Fibroblast of lung (primary cell): ENCODE data around the gene BTG1. TPM values are rescaled to one million over a fixed set of nuclear protein-coding genes. Genes with fewer than 3 reads are reported as not detected.

Experiments
- DNase-seq, 2 donors: peaks; one replicate each; pipeline versions ENCODE4 v3.0.0 to v3.0.0-alpha.2; 2010; ENCODE audit warnings: low read depth in 2 of 2
- H2AFZ ChIP-seq: 2 replicates; pipeline ENCODE4 v1.5.1; 2012; ENCODE audit warnings: low read length, control low read depth, inconsistent platforms
- H3K27ac ChIP-seq: 2 replicates; pipeline ENCODE4 v1.5.1; 2011; ENCODE audit warnings: low read length, control low read depth; ENCODE audit not compliant: insufficient read depth
- H3K27me3 ChIP-seq: 2 replicates; pipeline ENCODE4 v1.5.1; 2011; ENCODE audit warnings: mild to moderate bottlenecking, low read length; ENCODE audit not compliant: control insufficient read depth, insufficient read depth
- H3K36me3 ChIP-seq: 2 replicates; pipeline ENCODE4 v1.5.1; 2011; ENCODE audit warnings: low read length; ENCODE audit not compliant: control insufficient read depth, insufficient read depth
- H3K4me1 ChIP-seq: 2 replicates; pipeline ENCODE4 v1.5.1; 2011; ENCODE audit warnings: low read length; ENCODE audit not compliant: control insufficient read depth, insufficient read depth; ENCODE audit errors: extremely low read depth
- H3K4me2 ChIP-seq: 2 replicates; pipeline ENCODE4 v1.5.1; 2011; ENCODE audit warnings: low read length, control low read depth; ENCODE audit not compliant: insufficient read depth; ENCODE audit errors: extremely low read depth
- H3K4me3 ChIP-seq, 4 experiments: fragments of 200-600 bp in 1 of 4; sonication (generic) in 1 of 4; replicated peaks in 1 of 4; 2 replicates each; pipeline ENCODE4 v1.5.1; 2011 to 2016; ENCODE audit warnings: low read length in 4 of 4, low read depth in 3 of 4, mild to moderate bottlenecking in 3 of 4, control low read depth in 2 of 4, inconsistent platforms in 1 of 4, mixed read lengths in 1 of 4; ENCODE audit not compliant: insufficient read depth in 1 of 4; ENCODE audit errors: control extremely low read depth in 1 of 4
- H3K79me2 ChIP-seq: 2 replicates; pipeline ENCODE4 v1.5.1; 2012; ENCODE audit warnings: mild to moderate bottlenecking, low read length, inconsistent platforms; ENCODE audit not compliant: control insufficient read depth, insufficient read depth
- H3K9ac ChIP-seq: 2 replicates; pipeline ENCODE4 v1.5.1; 2011; ENCODE audit warnings: mild to moderate bottlenecking, low read length, control low read depth; ENCODE audit not compliant: insufficient read depth
- H3K9me3 ChIP-seq: 2 replicates; pipeline ENCODE4 v1.5.1; 2012; ENCODE audit warnings: low read depth, low read length; ENCODE audit not compliant: control insufficient read depth, insufficient read depth
- H4K20me1 ChIP-seq: 2 replicates; pipeline ENCODE4 v1.5.1; 2011; ENCODE audit warnings: low read length; ENCODE audit not compliant: control insufficient read depth, insufficient read depth; ENCODE audit errors: extremely low read depth
- EZH2 ChIP-seq: IDR thresholded peaks from 2 replicates; pipeline ENCODE4 v1.5.1; 2012; ENCODE audit warnings: low read length, control low read depth, mild to moderate bottlenecking; ENCODE audit errors: missing control alignments
- polyA plus RNA-seq, 2 donors: library from polyadenylated mRNA; depleted of rRNA in 1 of 2; stranded (reverse) in 1 of 2; unstranded in 1 of 2; fragments of >200 nt; gene quantifications; 2 replicates each; pipeline ENCODE4 v1.2.1, GENCODE V29; 2011 to 2012; ENCODE audit warnings: missing spikeins in 1 of 2
- total RNA-seq: library from RNA; depleted of rRNA; stranded (reverse); fragments of >200 nt; gene quantifications from 2 replicates; pipeline ENCODE4 v1.2.1, GENCODE V29; 2014
- TF ChIP-seq, protein P1 (sequence below), 2 donors: IDR thresholded peaks in 1 of 2; conservative IDR thresholded peaks in 1 of 2; 1 replicate in 1 of 2; 2 replicates in 1 of 2; pipeline ENCODE4 v1.5.1; 2011 to 2012; ENCODE audit warnings: low read length in 2 of 2, control low read depth in 1 of 2, inconsistent platforms in 1 of 2, low read depth in 1 of 2, mild to moderate bottlenecking in 1 of 2

BTG1 gene
- total and polyA plus RNA-seq, 2 donors (not counting 1 experiment from before 2014, with no cell fraction given): 18.2 to 23.1 TPM

DNA sequence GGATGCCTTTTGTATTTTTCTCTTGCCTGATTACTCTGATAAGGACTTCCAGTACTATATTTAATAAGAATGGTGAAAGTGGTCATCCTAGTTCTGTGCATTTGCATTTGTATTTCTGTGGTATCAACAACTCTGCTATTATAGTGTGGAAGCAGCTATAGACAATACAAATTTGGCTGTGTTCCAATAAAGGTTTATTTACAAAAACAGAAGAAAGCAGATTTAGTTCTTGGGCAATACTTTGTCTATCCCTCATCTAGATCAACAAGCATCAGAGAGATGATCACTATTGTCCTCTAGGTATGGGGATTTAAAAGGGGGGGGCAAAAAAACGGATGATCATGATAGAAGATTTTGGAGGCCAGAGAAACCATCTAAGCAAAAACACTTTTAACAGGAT lies 19.1 kb upstream of the BTG1 start:
- H2AFZ ChIP-seq: no peak overlapping the region
- H3K4me2 ChIP-seq: no peak overlapping the region
- TF ChIP-seq, protein P1, sequence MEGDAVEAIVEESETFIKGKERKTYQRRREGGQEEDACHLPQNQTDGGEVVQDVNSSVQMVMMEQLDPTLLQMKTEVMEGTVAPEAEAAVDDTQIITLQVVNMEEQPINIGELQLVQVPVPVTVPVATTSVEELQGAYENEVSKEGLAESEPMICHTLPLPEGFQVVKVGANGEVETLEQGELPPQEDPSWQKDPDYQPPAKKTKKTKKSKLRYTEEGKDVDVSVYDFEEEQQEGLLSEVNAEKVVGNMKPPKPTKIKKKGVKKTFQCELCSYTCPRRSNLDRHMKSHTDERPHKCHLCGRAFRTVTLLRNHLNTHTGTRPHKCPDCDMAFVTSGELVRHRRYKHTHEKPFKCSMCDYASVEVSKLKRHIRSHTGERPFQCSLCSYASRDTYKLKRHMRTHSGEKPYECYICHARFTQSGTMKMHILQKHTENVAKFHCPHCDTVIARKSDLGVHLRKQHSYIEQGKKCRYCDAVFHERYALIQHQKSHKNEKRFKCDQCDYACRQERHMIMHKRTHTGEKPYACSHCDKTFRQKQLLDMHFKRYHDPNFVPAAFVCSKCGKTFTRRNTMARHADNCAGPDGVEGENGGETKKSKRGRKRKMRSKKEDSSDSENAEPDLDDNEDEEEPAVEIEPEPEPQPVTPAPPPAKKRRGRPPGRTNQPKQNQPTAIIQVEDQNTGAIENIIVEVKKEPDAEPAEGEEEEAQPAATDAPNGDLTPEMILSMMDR (conservative IDR thresholded peaks at IDR 0.05 in 1 of 2, IDR thresholded peaks at IDR 0.05 in 1 of 2; ENCODE audit: low read depth in 1 of 2, low read length in 2 of 2): no peak
- TF ChIP-seq EZH2: no peak
- H3K9ac ChIP-seq: no peak overlapping the region
- DNase-seq: no peak
- no peaks in the 10 kb centered on the region for H4K20me1 ChIP-seq
- no peaks in the 10 kb centered on the region for H3K9me3 ChIP-seq
- H3K36me3 ChIP-seq: no peaks in the 10 kb centered on the region
- H3K4me3 ChIP-seq: no peak overlapping the region
- no peaks in the 10 kb centered on the region for H3K79me2 ChIP-seq
- no peaks in the 10 kb centered on the region for H3K27me3 ChIP-seq
- no peak overlapping the region for H3K27ac ChIP-seq
- no peaks in the 10 kb centered on the region for H3K4me1 ChIP-seq

DNA sequence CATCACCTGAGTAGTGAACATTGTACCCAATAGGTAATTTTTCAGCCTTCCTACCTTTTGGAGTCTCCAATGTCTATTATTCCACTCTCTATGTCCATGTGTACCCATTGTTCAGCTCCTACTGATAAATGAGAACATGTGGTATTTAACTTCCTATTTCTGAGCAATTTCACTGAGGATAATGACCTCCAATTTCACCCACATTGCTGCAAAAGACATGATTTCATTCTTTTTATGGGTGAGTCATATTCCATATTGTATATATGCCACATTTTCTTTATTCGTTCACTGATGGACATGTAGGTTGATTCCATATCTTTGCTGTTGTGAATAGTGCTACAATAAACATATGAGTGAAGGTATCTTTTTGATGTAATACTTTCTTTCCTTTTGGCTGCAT lies 16.4 kb upstream of the BTG1 start:
- H3K36me3 ChIP-seq: no peaks in the 10 kb centered on the region
- H3K4me3 ChIP-seq: no peak overlapping the region
- no peaks in the 10 kb centered on the region for H3K4me1 ChIP-seq
- no peak overlapping the region for H3K4me2 ChIP-seq
- no peaks in the 10 kb centered on the region for H3K79me2 ChIP-seq
- peak in 1 of 2 donors; percentile 1 for DNase-seq
- H4K20me1 ChIP-seq: no peaks in the 10 kb centered on the region
- H3K27me3 ChIP-seq: no peaks in the 10 kb centered on the region
- no peak overlapping the region for H2AFZ ChIP-seq
- no peak overlapping the region for H3K9ac ChIP-seq
- TF ChIP-seq, protein P1 (conservative IDR thresholded peaks at IDR 0.05 in 1 of 2, IDR thresholded peaks at IDR 0.05 in 1 of 2; ENCODE audit: low read depth in 1 of 2, low read length in 2 of 2): no peak
- TF ChIP-seq EZH2: no peak
- no peak overlapping the region for H3K27ac ChIP-seq
- no peaks in the 10 kb centered on the region for H3K9me3 ChIP-seq

DNA sequence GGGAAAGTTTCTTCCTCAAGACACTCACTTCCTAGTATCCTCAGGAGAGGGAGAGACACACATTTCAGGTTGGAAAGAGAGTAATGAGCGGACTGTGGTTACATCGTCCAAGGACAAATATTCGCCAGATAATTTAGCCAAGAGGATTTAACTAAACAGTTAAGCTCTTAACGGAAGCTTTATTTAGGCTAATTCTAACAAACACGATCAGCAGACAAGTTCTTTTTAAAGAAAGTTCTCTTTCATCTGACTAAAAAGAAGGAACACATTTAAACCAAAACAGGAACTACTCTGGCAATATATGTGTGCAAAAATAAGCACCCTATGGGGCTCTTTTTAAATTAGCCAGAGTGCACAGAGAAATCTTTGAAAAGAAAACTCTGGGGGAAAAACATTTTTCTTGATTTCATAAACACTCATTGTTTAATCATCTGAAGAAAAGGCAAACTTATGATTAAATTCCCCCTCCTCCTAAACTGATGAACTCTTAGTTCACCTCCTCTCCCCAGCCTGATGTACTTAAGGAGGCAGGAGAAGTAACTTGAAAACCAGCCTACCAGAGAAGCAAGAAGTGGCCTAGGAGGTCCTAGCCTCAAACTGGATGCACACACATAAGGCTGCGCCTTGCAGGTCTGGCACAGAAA lies 13.3 kb upstream of the BTG1 start:
- TF ChIP-seq, protein P1 (conservative IDR thresholded peaks at IDR 0.05 in 1 of 2, IDR thresholded peaks at IDR 0.05 in 1 of 2; ENCODE audit: low read depth in 1 of 2, low read length in 2 of 2): no peak
- no peak for TF ChIP-seq EZH2
- H3K36me3 ChIP-seq: no peaks in the 10 kb centered on the region
- H3K27me3 ChIP-seq: no peaks in the 10 kb centered on the region
- no peaks in the 10 kb centered on the region for H4K20me1 ChIP-seq
- no peak overlapping the region for H3K4me2 ChIP-seq
- no peak overlapping the region for H3K27ac ChIP-seq
- peak overlapping the region; percentile 57 for H2AFZ ChIP-seq
- H3K79me2 ChIP-seq: no peaks in the 10 kb centered on the region
- H3K9ac ChIP-seq: no peak overlapping the region
- H3K4me1 ChIP-seq: no peaks in the 10 kb centered on the region
- no peaks in the 10 kb centered on the region for H3K9me3 ChIP-seq
- peak in 1 of 2 donors; percentile 9 for DNase-seq
- no peak overlapping the region for H3K4me3 ChIP-seq
